ENCODE results near the gene PRDX5.
A peak's percentile ranks its signal among the peaks of the same experiment; 100 is the strongest.

Gene PRDX5

GRCh38 chr11:64317961-64318765, at the start of gene PRDX5:
TSS of gene PRDX5 (plus strand) at chr11:64318121. CDS start at chr11:64318216, 95 bp downstream.
- peaks cover 54% of the 10 kb centered on the region for H3K36me3 ChIP-seq (ENCODE audit: insufficient read depth, low read depth, low read length)
- H3K4me1 ChIP-seq (ENCODE audit: insufficient read depth, low read length), result peaks cover 2% of the 10 kb centered on the region; the same call in 1 of the 2 replicates
- H3K27ac ChIP-seq (ENCODE audit: low read length), result peak within 1 kb of the TSS; percentile 88

GRCh38 chr11:64268893-64269539, 48.9 kb upstream of the PRDX5 start:
- Histone ChIP-seq H3K27ac (ENCODE audit: low read length) (peak overlapping the region; percentile 25), H3K4me3 (ENCODE audit: low read length) (peak overlapping the region; percentile 81), H3K9me3 (ENCODE audit: insufficient read depth, low read depth, low read length) (no peaks in the 10 kb centered on the region), H3K27me3 (ENCODE audit: insufficient read depth, low read length) (no peaks in the 10 kb centered on the region), H3K4me1 (ENCODE audit: insufficient read depth, low read length) (peaks cover 3% of the 10 kb centered on the region), H3K36me3 (ENCODE audit: insufficient read depth, low read depth, low read length) (peaks cover 29% of the 10 kb centered on the region), H3K9ac (ENCODE audit: low read depth, low read length) (peak overlapping the region; percentile 90)

More at GRCh38 chr11:64317961-64318765, at the start of gene PRDX5:
- H3K9ac ChIP-seq (ENCODE audit: low read depth, low read length), result peak within 1 kb of the TSS; percentile 96
- H3K9me3 ChIP-seq (ENCODE audit: insufficient read depth, low read depth, low read length), result no peaks in the 10 kb centered on the region
- H3K4me3 ChIP-seq (ENCODE audit: low read length), result peak within 1 kb of the TSS; percentile 94
- no peaks in the 10 kb centered on the region for H3K27me3 ChIP-seq (ENCODE audit: insufficient read depth, low read length)

- peaks cover 22% of the 10 kb centered on the region for H3K36me3 ChIP-seq (ENCODE audit: insufficient read depth, low read depth, low read length)
- peak overlapping the region; percentile 81 for H3K4me3 ChIP-seq (ENCODE audit: low read length)
- H3K4me1 ChIP-seq (ENCODE audit: insufficient read depth, low read length), result peaks cover 3% of the 10 kb centered on the region
- H3K27ac ChIP-seq (ENCODE audit: low read length), result peak overlapping the region; percentile 25
- H3K9me3 ChIP-seq (ENCODE audit: insufficient read depth, low read depth, low read length), result no peaks in the 10 kb centered on the region
- H3K27me3 ChIP-seq (ENCODE audit: insufficient read depth, low read length), result no peaks in the 10 kb centered on the region
- peak overlapping the region; percentile 90 for H3K9ac ChIP-seq (ENCODE audit: low read depth, low read length)
These were observed 48.2 kb upstream of the PRDX5 start for GRCh38 chr11:64269540-64270220.

- Histone ChIP-seq H3K36me3 (ENCODE audit: insufficient read depth, low read depth, low read length) (peaks cover 6% of the 10 kb centered on the region; the same call in 1 of the 2 replicates), H3K9ac (ENCODE audit: low read depth, low read length) (no peak overlapping the region), H3K9me3 (ENCODE audit: insufficient read depth, low read depth, low read length) (no peaks in the 10 kb centered on the region), H3K4me3 (ENCODE audit: low read length) (no peak overlapping the region), H3K27ac (ENCODE audit: low read length) (no peak overlapping the region), H3K4me1 (ENCODE audit: insufficient read depth, low read length) (peaks cover 6% of the 10 kb centered on the region; the same call in 1 of the 2 replicates), H3K27me3 (ENCODE audit: insufficient read depth, low read length) (no peaks in the 10 kb centered on the region)
These were observed 42.7 kb upstream of the PRDX5 start for GRCh38 chr11:64275031-64275800.

GRCh38 chr11:64275841-64276240, 42.1 kb upstream of the PRDX5 start:
- Histone ChIP-seq H3K9me3 (ENCODE audit: insufficient read depth, low read depth, low read length) (no peaks in the 10 kb centered on the region), H3K27ac (ENCODE audit: low read length) (no peak overlapping the region), H3K4me1 (ENCODE audit: insufficient read depth, low read length) (peaks cover 6% of the 10 kb centered on the region; the same call in 1 of the 2 replicates), H3K36me3 (ENCODE audit: insufficient read depth, low read depth, low read length) (peaks cover 6% of the 10 kb centered on the region; the same call in 1 of the 2 replicates), H3K4me3 (ENCODE audit: low read length) (no peak overlapping the region), H3K27me3 (ENCODE audit: insufficient read depth, low read length) (no peaks in the 10 kb centered on the region), H3K9ac (ENCODE audit: low read depth, low read length) (no peak overlapping the region)

GRCh38 chr11:64276653-64277431, 41.1 kb upstream of the PRDX5 start:
- Histone ChIP-seq H3K9ac (ENCODE audit: low read depth, low read length) (no peak overlapping the region), H3K9me3 (ENCODE audit: insufficient read depth, low read depth, low read length) (no peaks in the 10 kb centered on the region), H3K27me3 (ENCODE audit: insufficient read depth, low read length) (no peaks in the 10 kb centered on the region), H3K4me1 (ENCODE audit: insufficient read depth, low read length) (peaks cover 6% of the 10 kb centered on the region; the same call in 1 of the 2 replicates), H3K27ac (ENCODE audit: low read length) (no peak overlapping the region), H3K36me3 (ENCODE audit: insufficient read depth, low read depth, low read length) (peaks cover 6% of the 10 kb centered on the region; the same call in 1 of the 2 replicates), H3K4me3 (ENCODE audit: low read length) (no peak overlapping the region)

GRCh38 chr11:64278576-64279190, 39.2 kb upstream of the PRDX5 start:
- H3K4me1 ChIP-seq (ENCODE audit: insufficient read depth, low read length), result peaks cover 6% of the 10 kb centered on the region; the same call in 1 of the 2 replicates
- no peak overlapping the region for H3K4me3 ChIP-seq (ENCODE audit: low read length)
- no peak overlapping the region for H3K27ac ChIP-seq (ENCODE audit: low read length)
- H3K9ac ChIP-seq (ENCODE audit: low read depth, low read length), result no peak overlapping the region
- peaks cover 6% of the 10 kb centered on the region; the same call in 1 of the 2 replicates for H3K36me3 ChIP-seq (ENCODE audit: insufficient read depth, low read depth, low read length)
- no peaks in the 10 kb centered on the region for H3K27me3 ChIP-seq (ENCODE audit: insufficient read depth, low read length)
- H3K9me3 ChIP-seq (ENCODE audit: insufficient read depth, low read depth, low read length), result no peaks in the 10 kb centered on the region

- H3K27ac ChIP-seq (ENCODE audit: low read length), result no peak overlapping the region
- H3K9me3 ChIP-seq (ENCODE audit: insufficient read depth, low read depth, low read length), result no peaks in the 10 kb centered on the region
- no peak overlapping the region for H3K4me3 ChIP-seq (ENCODE audit: low read length)
- H3K9ac ChIP-seq (ENCODE audit: low read depth, low read length), result no peak overlapping the region
- peaks cover 6% of the 10 kb centered on the region; the same call in 1 of the 2 replicates for H3K27me3 ChIP-seq (ENCODE audit: insufficient read depth, low read length)
- peaks cover 6% of the 10 kb centered on the region; the same call in 1 of the 2 replicates for H3K36me3 ChIP-seq (ENCODE audit: insufficient read depth, low read depth, low read length)
- H3K4me1 ChIP-seq (ENCODE audit: insufficient read depth, low read length), result no peaks in the 10 kb centered on the region
These were observed 35.8 kb upstream of the PRDX5 start for GRCh38 chr11:64281957-64282770.

GRCh38 chr11:64283092-64283491, 34.8 kb upstream of the PRDX5 start:
- Histone ChIP-seq H3K27me3 (ENCODE audit: insufficient read depth, low read length) (peaks cover 9% of the 10 kb centered on the region; the same call in 1 of the 2 replicates), H3K9me3 (ENCODE audit: insufficient read depth, low read depth, low read length) (no peaks in the 10 kb centered on the region), H3K27ac (ENCODE audit: low read length) (no peak overlapping the region), H3K36me3 (ENCODE audit: insufficient read depth, low read depth, low read length) (no peaks in the 10 kb centered on the region), H3K9ac (ENCODE audit: low read depth, low read length) (no peak overlapping the region), H3K4me1 (ENCODE audit: insufficient read depth, low read length) (no peaks in the 10 kb centered on the region), H3K4me3 (ENCODE audit: low read length) (no peak overlapping the region)

Measured in iPS-20b (cell line).